Measurements from ENCODE around the gene KCNK3. TPM values are rescaled to one million over a fixed set of nuclear protein-coding genes. Genes with fewer than 3 reads are reported as not detected.
"Not testable (repeated sequence)": the region's sequence is repeated elsewhere in the genome, so short reads cannot be mapped to it uniquely, and the experiment has no call there.

KCNK3 gene
- total RNA-seq, 6 experiments from 2014 or later: not detected

DNA sequence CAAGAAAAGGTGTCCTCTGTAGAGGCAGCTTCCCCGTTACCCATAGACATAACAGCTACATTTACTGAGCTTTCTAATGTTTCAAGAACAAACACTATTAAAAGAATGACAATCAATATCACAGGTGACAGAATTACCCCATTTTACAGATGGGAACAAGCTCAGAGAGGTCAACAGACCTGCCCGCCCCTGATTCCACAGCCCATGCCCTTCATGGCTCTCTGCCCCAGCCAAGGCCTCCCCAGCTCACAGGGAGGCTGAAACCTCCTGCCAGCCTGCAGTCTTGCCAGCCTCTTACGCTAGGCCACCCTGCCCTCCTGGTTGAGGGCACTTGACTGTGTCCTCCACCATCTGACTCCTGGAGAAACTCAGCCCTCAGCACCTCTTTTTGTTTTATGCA lies 52.4 kb downstream of the KCNK3 start:
- TF ChIP-seq, protein P1, sequence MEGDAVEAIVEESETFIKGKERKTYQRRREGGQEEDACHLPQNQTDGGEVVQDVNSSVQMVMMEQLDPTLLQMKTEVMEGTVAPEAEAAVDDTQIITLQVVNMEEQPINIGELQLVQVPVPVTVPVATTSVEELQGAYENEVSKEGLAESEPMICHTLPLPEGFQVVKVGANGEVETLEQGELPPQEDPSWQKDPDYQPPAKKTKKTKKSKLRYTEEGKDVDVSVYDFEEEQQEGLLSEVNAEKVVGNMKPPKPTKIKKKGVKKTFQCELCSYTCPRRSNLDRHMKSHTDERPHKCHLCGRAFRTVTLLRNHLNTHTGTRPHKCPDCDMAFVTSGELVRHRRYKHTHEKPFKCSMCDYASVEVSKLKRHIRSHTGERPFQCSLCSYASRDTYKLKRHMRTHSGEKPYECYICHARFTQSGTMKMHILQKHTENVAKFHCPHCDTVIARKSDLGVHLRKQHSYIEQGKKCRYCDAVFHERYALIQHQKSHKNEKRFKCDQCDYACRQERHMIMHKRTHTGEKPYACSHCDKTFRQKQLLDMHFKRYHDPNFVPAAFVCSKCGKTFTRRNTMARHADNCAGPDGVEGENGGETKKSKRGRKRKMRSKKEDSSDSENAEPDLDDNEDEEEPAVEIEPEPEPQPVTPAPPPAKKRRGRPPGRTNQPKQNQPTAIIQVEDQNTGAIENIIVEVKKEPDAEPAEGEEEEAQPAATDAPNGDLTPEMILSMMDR (IDR thresholded peaks at IDR 0.05): no peak
- DNase-seq: no peak
- Mint-ChIP-seq H3K4me1 (ENCODE audit: low read depth) (peaks cover 15% of the 10 kb centered on the region), H3K27me3 (ENCODE audit: insufficient read depth) (peaks cover 9% of the 10 kb centered on the region), H3K4me3 (no peak overlapping the region), H3K9me3 (no peaks in the 10 kb centered on the region), H3K27ac (no peak overlapping the region), H3K36me3 (ENCODE audit: low read depth) (no peaks in the 10 kb centered on the region)

DNA sequence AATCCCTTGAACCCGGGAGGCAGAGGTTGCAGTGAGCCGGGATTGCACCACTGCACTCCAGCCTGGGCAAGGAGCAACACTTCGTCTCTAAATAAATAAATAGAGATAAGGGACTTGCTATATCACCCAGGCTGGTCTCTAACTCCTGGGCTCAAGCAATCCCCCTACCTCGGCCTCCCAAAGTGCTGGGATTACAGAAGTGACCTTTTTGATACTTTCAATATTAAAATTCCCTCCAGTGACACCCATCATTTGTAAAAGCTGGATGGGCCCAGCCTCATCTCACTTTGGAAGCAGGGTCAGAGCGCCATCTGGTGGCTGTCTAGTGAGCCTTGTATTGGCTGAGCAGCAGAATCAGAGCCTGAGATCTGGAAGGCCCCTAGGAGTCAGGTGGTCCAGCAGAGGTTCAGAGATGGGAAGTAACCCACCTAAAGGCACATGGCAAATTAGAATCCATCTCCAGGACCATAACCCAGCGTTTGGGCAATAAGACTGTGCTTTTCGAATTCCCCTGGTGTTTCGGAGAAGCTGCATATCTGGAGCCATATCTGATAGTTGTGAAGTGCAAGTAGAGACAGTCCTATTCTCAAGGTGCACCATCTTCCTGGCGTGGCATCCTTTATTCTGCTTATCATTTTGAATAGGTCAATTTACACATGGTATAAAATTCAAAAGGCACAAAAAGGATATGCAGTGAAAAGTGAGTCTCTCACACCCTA lies 53.2 kb downstream of the KCNK3 start:
- no peaks in the 10 kb centered on the region for H3K9me3 Mint-ChIP-seq
- TF ChIP-seq, protein P1 (IDR thresholded peaks at IDR 0.05): peak; percentile 96
- H3K36me3 Mint-ChIP-seq (ENCODE audit: low read depth): no peaks in the 10 kb centered on the region
- H3K27me3 Mint-ChIP-seq (ENCODE audit: insufficient read depth): peaks cover 9% of the 10 kb centered on the region
- H3K4me1 Mint-ChIP-seq (ENCODE audit: low read depth): peaks cover 23% of the 10 kb centered on the region
- DNase-seq: peak; percentile 67
- no peak overlapping the region for H3K27ac Mint-ChIP-seq
- no peak overlapping the region for H3K4me3 Mint-ChIP-seq

DNA sequence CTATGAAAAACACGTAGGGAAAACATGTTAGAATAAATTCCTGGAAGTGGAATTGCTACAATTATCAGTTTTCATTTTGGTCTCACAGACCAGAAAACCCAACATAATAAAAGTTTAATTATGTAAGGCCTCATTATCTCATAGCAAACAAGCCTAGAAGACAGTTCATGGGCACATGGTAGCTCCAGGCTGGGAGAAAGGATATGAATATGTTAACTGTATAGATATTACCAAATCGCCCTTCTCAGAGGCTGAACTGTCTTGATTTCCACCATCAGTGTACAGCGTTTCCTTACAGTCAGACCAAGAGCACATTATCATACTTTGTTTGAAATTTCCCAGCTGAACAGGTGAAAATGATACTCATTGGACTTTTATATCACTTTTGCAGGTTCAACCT lies 54.4 kb downstream of the KCNK3 start:
- Mint-ChIP-seq H3K36me3 (ENCODE audit: low read depth) (peaks cover 5% of the 10 kb centered on the region; the same call in 1 of the 2 replicates), H3K27me3 (ENCODE audit: insufficient read depth) (peaks cover 9% of the 10 kb centered on the region), H3K27ac (no peak overlapping the region), H3K9me3 (no peaks in the 10 kb centered on the region), H3K4me1 (ENCODE audit: low read depth) (peaks cover 21% of the 10 kb centered on the region), H3K4me3 (no peak overlapping the region)
- no peak for DNase-seq
- TF ChIP-seq, protein P1 (IDR thresholded peaks at IDR 0.05): no peak

DNA sequence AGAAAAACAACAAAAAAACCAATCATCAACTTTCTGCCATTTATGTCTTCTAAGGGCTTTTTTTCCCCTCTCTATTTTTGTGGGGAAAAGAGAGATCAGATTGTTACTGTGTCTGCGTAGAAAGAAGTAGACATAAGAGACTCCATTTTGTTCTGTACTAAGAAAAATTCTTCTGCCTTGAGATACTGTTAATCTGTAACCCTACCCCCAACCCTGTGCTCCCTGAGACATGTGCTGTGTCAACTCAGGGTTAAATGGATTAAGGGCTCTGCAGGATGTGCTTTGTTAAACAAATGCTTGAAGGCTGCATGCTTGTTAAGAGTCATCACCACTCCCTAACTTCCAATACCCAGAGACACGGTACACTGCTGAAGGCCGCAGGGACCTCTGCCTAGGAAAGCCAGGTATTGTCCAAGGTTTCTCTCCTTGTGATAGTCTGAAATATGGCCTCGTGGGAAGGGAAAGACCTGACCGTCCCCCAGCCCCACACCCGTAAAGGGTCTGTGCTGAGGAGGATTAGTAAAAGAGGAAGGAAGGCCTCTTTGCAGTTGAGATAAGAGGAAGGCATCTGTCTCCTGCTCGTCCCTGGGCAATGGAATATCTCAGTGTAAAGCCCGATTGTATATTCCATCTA lies 57.4 kb downstream of the KCNK3 start:
- H3K4me1 Mint-ChIP-seq (ENCODE audit: low read depth): peaks cover 21% of the 10 kb centered on the region
- H3K9me3 Mint-ChIP-seq; H3K36me3 Mint-ChIP-seq (ENCODE audit: low read depth); H3K27me3 Mint-ChIP-seq (ENCODE audit: insufficient read depth); H3K4me3 Mint-ChIP-seq: not testable (repeated sequence)
- H3K27ac Mint-ChIP-seq: peak overlapping the region; percentile 60; the same call in 1 of the 2 replicates
- DNase-seq: peak; percentile 25

DNA sequence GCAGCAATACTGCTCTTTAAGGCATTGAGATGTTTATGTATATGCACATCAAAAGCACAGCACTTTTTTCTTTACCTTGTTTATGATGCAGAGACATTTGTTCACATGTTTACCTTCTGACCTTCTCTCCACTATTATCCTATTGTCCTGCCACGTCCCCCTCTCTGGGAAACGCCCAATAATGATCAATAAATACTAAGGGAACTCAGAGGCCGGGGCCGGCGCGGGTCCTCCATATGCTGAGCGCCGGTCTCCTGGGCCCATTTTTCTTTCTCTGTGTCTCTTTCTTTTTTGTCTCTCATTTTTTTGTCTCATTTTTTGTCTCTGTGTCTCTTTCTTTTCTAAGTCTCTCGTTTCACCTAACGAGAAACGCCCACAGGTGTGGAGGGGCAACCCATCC lies 57.9 kb downstream of the KCNK3 start:
- Mint-ChIP-seq H3K27me3 (ENCODE audit: insufficient read depth) (peaks cover 14% of the 10 kb centered on the region), H3K27ac (0 out of 2 replicates have a peak overlapping the region, but pooled peaks have one; percentile 60), H3K4me1 (ENCODE audit: low read depth) (peaks cover 21% of the 10 kb centered on the region)
- not testable (repeated sequence) for DNase-seq; H3K4me3 Mint-ChIP-seq; H3K9me3 Mint-ChIP-seq; H3K36me3 Mint-ChIP-seq (ENCODE audit: low read depth)

DNA sequence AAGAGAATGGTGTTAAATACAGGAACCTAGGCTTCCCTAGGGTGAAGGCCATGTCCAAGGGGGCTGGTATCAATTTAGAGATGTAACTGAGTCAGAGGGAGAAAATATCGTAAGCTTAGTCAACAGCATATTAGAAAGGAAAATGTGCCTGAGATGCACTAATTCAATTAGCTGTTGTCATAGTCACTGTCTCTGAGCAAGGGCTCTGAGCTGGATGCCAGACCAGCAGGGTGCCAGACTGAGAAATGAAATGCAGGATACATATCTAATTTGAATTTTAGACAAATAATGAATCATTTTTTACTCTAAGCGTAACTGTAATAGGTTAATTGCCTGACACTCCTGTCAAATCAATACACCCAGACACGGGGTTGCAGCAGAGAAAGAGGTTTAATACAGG lies 60.1 kb downstream of the KCNK3 start:
- TF ChIP-seq, protein P1 (IDR thresholded peaks at IDR 0.05): no peak
- no peak overlapping the region for H3K4me3 Mint-ChIP-seq
- no peak overlapping the region for H3K27ac Mint-ChIP-seq
- H3K9me3 Mint-ChIP-seq: no peaks in the 10 kb centered on the region
- H3K27me3 Mint-ChIP-seq (ENCODE audit: insufficient read depth): peaks cover 11% of the 10 kb centered on the region
- peaks cover 5% of the 10 kb centered on the region; the same call in 1 of the 2 replicates for H3K36me3 Mint-ChIP-seq (ENCODE audit: low read depth)
- no peak for DNase-seq
- peaks cover 26% of the 10 kb centered on the region for H3K4me1 Mint-ChIP-seq (ENCODE audit: low read depth)
